H1 (cell line): ENCODE data around the gene COX6A1. TPM values are rescaled to one million over a fixed set of nuclear protein-coding genes. Genes with fewer than 3 reads are reported as not detected.

Experiments used
- CTCF ChIA-PET: fragments of 300-600 bp; sonication (Branson Sonifier 250); formaldehyde crosslinking; loops from one replicate; lab custom pipeline; 2021; ENCODE audit not compliant: partially characterized antibody; lab: Charles Lee
- POLR2A ChIA-PET: fragments of 300-600 bp; sonication (Branson Sonifier 250); formaldehyde crosslinking; loops from one replicate; lab custom pipeline; 2021; ENCODE audit warnings: inconsistent platforms; ENCODE audit not compliant: partially characterized antibody; lab: Charles Lee
- DNase-seq, 2 experiments: peaks; one replicate each; pipeline versions ENCODE4 v3.0.0 to v3.0.0-alpha.2; 2010 to 2022; ENCODE audit warnings: low spot score in 2 of 2, low read depth in 1 of 2, mixed read lengths in 1 of 2
- FAIRE-seq: peaks from 2 replicates; lab custom pipeline; 2011; peaks lifted over from hg19 to GRCh38; lab: Jason Lieb, UNC
- H2AFZ ChIP-seq: 2 replicates; pipeline ENCODE4 v1.8.1; 2012; ENCODE audit warnings: low read length, inconsistent platforms
- H2AK5ac ChIP-seq: 2 replicates; pipeline ENCODE4 v1.6.1; 2013; ENCODE audit warnings: low read depth, low read length
- H2BK120ac ChIP-seq: replicated peaks from 2 replicates; pipeline ENCODE3; 2013; ENCODE audit warnings: low read depth, low read length, inconsistent platforms
- H2BK12ac ChIP-seq: 2 replicates; pipeline ENCODE4 v1.6.1; 2013; ENCODE audit warnings: low read depth, low read length
- H2BK15ac ChIP-seq: 2 replicates; pipeline ENCODE4 v1.6.1; 2013; ENCODE audit warnings: low read length
- H2BK20ac ChIP-seq: 2 replicates; pipeline ENCODE4 v1.6.1; 2013; ENCODE audit warnings: low read length
- H2BK5ac ChIP-seq: 2 replicates; pipeline ENCODE4 v1.6.1; 2013; ENCODE audit warnings: low read depth, low read length
- H3K14ac ChIP-seq: 2 replicates; pipeline ENCODE4 v1.6.1; 2013; ENCODE audit warnings: inconsistent platforms; ENCODE audit not compliant: insufficient read length
- H3K18ac ChIP-seq: 2 replicates; pipeline ENCODE4 v1.6.1; 2013; ENCODE audit warnings: low read length; ENCODE audit errors: extremely low read depth
- H3K23ac ChIP-seq: 2 replicates; pipeline ENCODE4 v1.6.1; 2013; ENCODE audit warnings: inconsistent platforms; ENCODE audit not compliant: insufficient read length
- H3K23me2 ChIP-seq: 2 replicates; pipeline ENCODE4 v1.6.1; 2013; ENCODE audit warnings: low read depth, low read length
- H3K27ac ChIP-seq: 2 replicates; pipeline ENCODE4 v1.6.1; 2011; ENCODE audit warnings: low read depth, low read length, inconsistent platforms
- H3K27me3 ChIP-seq, 4 experiments: replicated peaks in 1 of 4; 1 replicate in 1 of 4; 2 replicates in 3 of 4; pipeline versions ENCODE4 v1.6.1 to v1.8.1; 2011 to 2013; ENCODE audit warnings: low read length in 3 of 4, mild to moderate bottlenecking in 3 of 4, inconsistent platforms in 2 of 4, mixed read lengths in 2 of 4, moderate library complexity in 1 of 4; ENCODE audit not compliant: control insufficient read depth in 3 of 4, insufficient read depth in 3 of 4; ENCODE audit errors: extremely low read depth in 1 of 4
- H3K36me3 ChIP-seq, 4 experiments: 2 replicates each; pipeline versions ENCODE4 v1.6.1 to v1.8.1; 2011 to 2013; ENCODE audit warnings: mild to moderate bottlenecking in 4 of 4, low read length in 3 of 4, moderate library complexity in 2 of 4, control low read depth in 1 of 4, inconsistent platforms in 1 of 4; ENCODE audit not compliant: insufficient read depth in 4 of 4, control insufficient read depth in 2 of 4
- H3K4ac ChIP-seq: replicated peaks from 2 replicates; pipeline ENCODE3; 2013; ENCODE audit warnings: low read length, low read depth, mixed read lengths, inconsistent platforms; ENCODE audit not compliant: insufficient read length
- H3K4me1 ChIP-seq, 4 experiments: replicated peaks in 1 of 4; 1 replicate in 1 of 4; 2 replicates in 3 of 4; pipeline versions ENCODE4 v1.6.1 to v1.8.1; 2011 to 2013; ENCODE audit warnings: low read length in 3 of 4, inconsistent platforms in 2 of 4, mixed read lengths in 1 of 4; ENCODE audit not compliant: insufficient read depth in 4 of 4, control insufficient read depth in 3 of 4
- H3K4me2 ChIP-seq, 2 experiments: 2 replicates each; pipeline versions ENCODE4 v1.6.1 to v1.8.1; 2011 to 2013; ENCODE audit warnings: low read depth in 2 of 2, low read length in 2 of 2, control low read depth in 1 of 2, inconsistent platforms in 1 of 2, mild to moderate bottlenecking in 1 of 2; ENCODE audit not compliant: insufficient read depth in 1 of 2
- H3K4me3 ChIP-seq, 4 experiments: fragments of 200-600, 300-600 bp in 1 of 4; sonication (generic), shearing (Covaris generic), sonication (Bioruptor Twin) in 1 of 4; 2 replicates each; pipeline versions ENCODE4 v1.5.1 to v1.8.1; 2011 to 2016; ENCODE audit warnings: low read length in 4 of 4, low read depth in 3 of 4, control low read depth in 2 of 4, inconsistent platforms in 2 of 4, mild to moderate bottlenecking in 2 of 4, mixed read lengths in 1 of 4, moderate library complexity in 1 of 4; ENCODE audit not compliant: insufficient read depth in 2 of 4; ENCODE audit errors: extremely low read depth in 1 of 4
- H3K56ac ChIP-seq: replicated peaks from 2 replicates; pipeline ENCODE3; 2013; ENCODE audit warnings: low read depth, mild to moderate bottlenecking, mixed read lengths, low read length, inconsistent platforms; ENCODE audit not compliant: insufficient read length
- H3K79me1 ChIP-seq: 2 replicates; pipeline ENCODE4 v1.6.1; 2013; ENCODE audit warnings: low read depth, low read length, control low read depth
- H3K79me2 ChIP-seq, 2 experiments: 2 replicates each; pipeline versions ENCODE4 v1.6.1 to v1.8.1; 2012 to 2013; ENCODE audit warnings: low read length in 2 of 2, mild to moderate bottlenecking in 2 of 2, inconsistent platforms in 1 of 2; ENCODE audit not compliant: insufficient read depth in 2 of 2, control insufficient read depth in 1 of 2
- H3K9ac ChIP-seq, 4 experiments: replicated peaks in 1 of 4; 1 replicate in 1 of 4; 2 replicates in 3 of 4; pipeline versions ENCODE4 v1.6.1 to v1.8.1; 2011 to 2013; ENCODE audit warnings: low read depth in 3 of 4, low read length in 3 of 4, control low read depth in 2 of 4, mild to moderate bottlenecking in 2 of 4, moderate library complexity in 2 of 4, inconsistent platforms in 1 of 4; ENCODE audit errors: extremely low read depth in 1 of 4
- H3K9me3 ChIP-seq, 2 experiments: 2 replicates each; pipeline versions ENCODE4 v1.6.1 to v1.8.1; 2012 to 2013; ENCODE audit warnings: mild to moderate bottlenecking in 2 of 2, moderate library complexity in 2 of 2, control low read depth in 1 of 2, inconsistent platforms in 1 of 2, low read depth in 1 of 2, low read length in 1 of 2, mixed read lengths in 1 of 2; ENCODE audit not compliant: insufficient read depth in 2 of 2
- H4K20me1 ChIP-seq, 2 experiments: replicated peaks in 1 of 2; 2 replicates each; pipeline versions ENCODE3 to v1.8.1; 2011 to 2013; ENCODE audit warnings: inconsistent platforms in 2 of 2, low read length in 2 of 2, mild to moderate bottlenecking in 1 of 2; ENCODE audit not compliant: insufficient read depth in 2 of 2, control insufficient read depth in 1 of 2
- H4K5ac ChIP-seq: 2 replicates; pipeline ENCODE4 v1.6.1; 2013; ENCODE audit warnings: low read length, low read depth, mixed read lengths, inconsistent platforms; ENCODE audit not compliant: insufficient read length
- H4K8ac ChIP-seq: 2 replicates; pipeline ENCODE4 v1.8.0; 2013; ENCODE audit warnings: mild to moderate bottlenecking, moderate library complexity, low read length, inconsistent platforms; ENCODE audit not compliant: insufficient read depth; ENCODE audit errors: extremely low read depth
- H4K91ac ChIP-seq: replicated peaks from 2 replicates; pipeline ENCODE3; 2013; ENCODE audit warnings: low read length, mixed read lengths, inconsistent platforms; ENCODE audit not compliant: insufficient read length
- KDM1A ChIP-seq: fragments of 200-600, 300-600 bp; sonication (generic); IDR thresholded peaks from 2 replicates; pipeline ENCODE4 v1.7.1; 2016; ENCODE audit warnings: mild to moderate bottlenecking, low read length, borderline replicate concordance
- SP1 ChIP-seq: IDR thresholded peaks from 2 replicates; pipeline ENCODE4 v1.6.1; 2011; ENCODE audit warnings: low read depth, low read length
- WGBS, 2 experiments: shearing (Covaris generic) in 1 of 2; methylation state at CpG; one replicate each; pipeline versions ENCODE4 v1.1.6 to v1.1.7; 2013 to 2015; ENCODE audit warnings: low lambda C conversion rate in 2 of 2, mixed read lengths in 2 of 2, inconsistent platforms in 1 of 2, low coverage in 1 of 2, missing lambda C conversion rate in 1 of 2; ENCODE audit not compliant: insufficient replicate concordance in 2 of 2, insufficient coverage in 1 of 2, insufficient read length in 1 of 2; ENCODE audit errors: extremely low coverage in 1 of 2, missing lambda C conversion rate in 1 of 2; 5-methylcytosine and 5-hydroxymethylcytosine counted together
- polyA plus RNA-seq, 7 experiments: library from polyadenylated mRNA; depleted of rRNA in 3 of 7; stranded (reverse) in 5 of 7; unstranded in 2 of 7; fragments of >200 nt in 5 of 7; fragments of 200-250 nt in 2 of 7; gene quantifications; 1 replicate in 5 of 7; 2 replicates in 1 of 7; 4 replicates in 1 of 7; pipeline versions ENCODE4 v1.2.1 to v1.2.3, GENCODE V29; 2011 to 2013; ENCODE audit warnings: missing spikeins in 2 of 7, mixed read lengths in 2 of 7
- total RNA-seq: library from RNA; stranded (reverse); fragmentation: NEBNext Ultra II Directional; extraction: Animal tissue kit (Norgen Biotek cat#: 25700); gene quantifications from 2 replicates; pipeline ENCODE4 v1.2.1, GENCODE V29; 2021

Gene COX6A1
- total and polyA plus RNA-seq, 2 of the 8 experiments (the other 6 are each of a cell fraction or from before 2014, with no cell fraction given) = 437 to 2,792 TPM

GRCh38 chr12:120416490-120417216 lies 21.3 kb upstream of the COX6A1 start:
- H3K27me3 ChIP-seq = no peaks in the 10 kb centered on the region
- no peaks in the 10 kb centered on the region for H3K79me1 ChIP-seq
- H3K18ac ChIP-seq = no peak overlapping the region
- peaks cover 0 to 10% (median 6%) of the 10 kb centered on the region in 4 experiments; a peak in 3 of 7 replicates for H3K4me1 ChIP-seq
- H3K36me3 ChIP-seq = no peaks in the 10 kb centered on the region
- FAIRE-seq (no peak), DNase-seq (no peak)
- H4K5ac ChIP-seq = no peak overlapping the region
- no peak overlapping the region for H4K91ac ChIP-seq
- no peaks in the 10 kb centered on the region for H4K20me1 ChIP-seq
- H3K4me2 ChIP-seq = no peak overlapping the region
- H2BK120ac ChIP-seq = no peak overlapping the region
- no peaks in the 10 kb centered on the region for H3K79me2 ChIP-seq
- POLR2A ChIA-PET = interaction anchor here (0.8 to 1.0 kb wide), 3 partner anchors 14 to 216 kb away, joined by 3 read pairs; partner anchors contain the start of gene RPLP0
- H3K9me3 ChIP-seq = no peaks in the 10 kb centered on the region
- 86% methylated on average over 7 of the region's 7 CpGs; no CpG with 5 or more reads in 1 of the 2 experiments for WGBS, 2 experiments
- no peaks in the 10 kb centered on the region for H3K23me2 ChIP-seq
- no peak overlapping the region for H3K23ac ChIP-seq
- H2BK20ac ChIP-seq = 0 out of 2 replicates have a peak overlapping the region, but pooled peaks have one; percentile 13
- H3K4ac ChIP-seq = no peak overlapping the region
- H3K4me3 ChIP-seq = no peak overlapping the region
- no peak overlapping the region for H2AK5ac ChIP-seq
- no peak overlapping the region for H4K8ac ChIP-seq
- no peak overlapping the region for H2BK12ac ChIP-seq
- no peak overlapping the region for H3K56ac ChIP-seq
- no peak overlapping the region for H2BK5ac ChIP-seq
- H2BK15ac ChIP-seq = no peak overlapping the region
- TF ChIP-seq KDM1A = peak; percentile 77
- TF ChIP-seq SP1 = no peak
- H3K9ac ChIP-seq = no peak overlapping the region
- CTCF ChIA-PET = interaction anchor here (0.7 to 4.0 kb wide), 6 partner anchors 13 to 81 kb away, joined by 3 to 19 read pairs (median 4); no protein-coding TSS in a partner anchor
- H3K27ac ChIP-seq = no peak overlapping the region
- no peak overlapping the region for H3K14ac ChIP-seq
- no peak overlapping the region for H2AFZ ChIP-seq
